ENCODE measurements around the gene MAN2A1.
"Not testable (repeated sequence)": the region's sequence is repeated elsewhere in the genome, so short reads cannot be mapped to it uniquely, and the experiment has no call there.

MAN2A1 gene

GRCh38 chr5:109759306-109759705 lies 69.6 kb downstream of the MAN2A1 start:
- DNase-seq = no peak

- DNase-seq = not testable (repeated sequence)
Measured at GRCh38 chr5:109760130-109760529, 70.4 kb downstream of the MAN2A1 start.

- DNase-seq = no peak
Measured at GRCh38 chr5:109762821-109763220, 73.1 kb downstream of the MAN2A1 start.

GRCh38 chr5:109767184-109767995 lies 77.7 kb downstream of the MAN2A1 start:
- no peak for DNase-seq

GRCh38 chr5:109767997-109768396 lies 78.3 kb downstream of the MAN2A1 start:
- DNase-seq = no peak

GRCh38 chr5:109769597-109770291 lies 80.0 kb downstream of the MAN2A1 start:
- no peak for DNase-seq

GRCh38 chr5:109775130-109775529 lies 85.4 kb downstream of the MAN2A1 start:
- no peak for DNase-seq

- DNase-seq = no peak
Measured at GRCh38 chr5:109779036-109779735, 89.5 kb downstream of the MAN2A1 start.

- DNase-seq = no peak
Measured at GRCh38 chr5:109784687-109785086, 95.0 kb downstream of the MAN2A1 start.

- DNase-seq = no peak
Measured at GRCh38 chr5:109786206-109786855, 96.6 kb downstream of the MAN2A1 start.

- DNase-seq = no peak
Measured at GRCh38 chr5:109788596-109788995, 98.9 kb downstream of the MAN2A1 start.

GRCh38 chr5:109792613-109793012 lies 102.9 kb downstream of the MAN2A1 start:
- DNase-seq = no peak

- no peak for DNase-seq
Measured at GRCh38 chr5:109803854-109804253, 114.1 kb downstream of the MAN2A1 start.

GRCh38 chr5:109805472-109805871 lies 115.7 kb downstream of the MAN2A1 start:
- no peak for DNase-seq

GRCh38 chr5:109805883-109806282 lies 116.2 kb downstream of the MAN2A1 start:
- DNase-seq = no peak

- DNase-seq = no peak
Measured at GRCh38 chr5:109812698-109813097, 123.0 kb downstream of the MAN2A1 start.

GRCh38 chr5:109816732-109817131 lies 127.0 kb downstream of the MAN2A1 start:
- DNase-seq = no peak

- DNase-seq = no peak
Measured at GRCh38 chr5:109819878-109820277, 130.2 kb downstream of the MAN2A1 start.

- DNase-seq = no peak
Measured at GRCh38 chr5:109823597-109823996, 133.9 kb downstream of the MAN2A1 start.

GRCh38 chr5:109825450-109825849 lies 135.7 kb downstream of the MAN2A1 start:
- DNase-seq = no peak

- DNase-seq = no peak
Measured at GRCh38 chr5:109826426-109826825, 136.7 kb downstream of the MAN2A1 start.

GRCh38 chr5:109829331-109829730 lies 139.6 kb downstream of the MAN2A1 start:
- no peak for DNase-seq

- no peak for DNase-seq
Measured at GRCh38 chr5:109830955-109831502, 141.3 kb downstream of the MAN2A1 start.
